Tibial nerve (tissue), 3 donors: ENCODE results near the gene COX14.

Experiments
- POLR2A ChIP-seq, 2 donors: fragments of 450-650 bp; IDR thresholded peaks; one replicate each; pipeline ENCODE4 v1.6.1; 2017; ENCODE audit warnings: antibody characterized with exemption in 2 of 2, mild to moderate bottlenecking in 2 of 2, moderate library complexity in 2 of 2
- TF ChIP-seq, protein P1 (sequence below), 5 experiments: fragments of 200-600 bp in 3 of 5; fragments of 450-650 bp in 2 of 5; sonication (generic) in 3 of 5; IDR thresholded peaks; one replicate each; pipeline ENCODE4 v1.5.1; 2016 to 2019; ENCODE audit warnings: antibody characterized with exemption in 5 of 5, mild to moderate bottlenecking in 3 of 5, moderate library complexity in 2 of 5

DNA sequence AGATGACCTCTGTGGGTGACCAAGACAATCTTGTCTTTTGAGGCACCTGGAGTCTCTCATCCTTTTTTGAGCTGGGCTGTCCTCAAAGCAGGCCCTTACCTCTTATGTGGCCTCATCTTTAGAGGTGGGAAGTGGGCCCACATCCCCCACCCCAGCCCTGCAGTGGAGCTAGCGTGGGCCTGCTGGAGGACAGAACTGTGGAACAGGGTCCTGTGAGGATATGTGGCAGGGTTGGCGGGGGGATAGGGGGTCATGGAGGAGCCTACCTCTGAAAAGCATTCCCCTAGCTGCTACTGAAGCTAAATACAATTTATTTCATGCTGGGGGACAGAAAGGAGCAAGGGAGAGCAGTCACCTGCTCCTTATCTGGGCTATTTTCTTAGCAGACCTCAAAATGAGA, 8.7 kb upstream of the COX14 start:
- TF ChIP-seq, protein P1, sequence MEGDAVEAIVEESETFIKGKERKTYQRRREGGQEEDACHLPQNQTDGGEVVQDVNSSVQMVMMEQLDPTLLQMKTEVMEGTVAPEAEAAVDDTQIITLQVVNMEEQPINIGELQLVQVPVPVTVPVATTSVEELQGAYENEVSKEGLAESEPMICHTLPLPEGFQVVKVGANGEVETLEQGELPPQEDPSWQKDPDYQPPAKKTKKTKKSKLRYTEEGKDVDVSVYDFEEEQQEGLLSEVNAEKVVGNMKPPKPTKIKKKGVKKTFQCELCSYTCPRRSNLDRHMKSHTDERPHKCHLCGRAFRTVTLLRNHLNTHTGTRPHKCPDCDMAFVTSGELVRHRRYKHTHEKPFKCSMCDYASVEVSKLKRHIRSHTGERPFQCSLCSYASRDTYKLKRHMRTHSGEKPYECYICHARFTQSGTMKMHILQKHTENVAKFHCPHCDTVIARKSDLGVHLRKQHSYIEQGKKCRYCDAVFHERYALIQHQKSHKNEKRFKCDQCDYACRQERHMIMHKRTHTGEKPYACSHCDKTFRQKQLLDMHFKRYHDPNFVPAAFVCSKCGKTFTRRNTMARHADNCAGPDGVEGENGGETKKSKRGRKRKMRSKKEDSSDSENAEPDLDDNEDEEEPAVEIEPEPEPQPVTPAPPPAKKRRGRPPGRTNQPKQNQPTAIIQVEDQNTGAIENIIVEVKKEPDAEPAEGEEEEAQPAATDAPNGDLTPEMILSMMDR (IDR thresholded peaks at IDR 0.05), result no peak
- TF ChIP-seq POLR2A (IDR thresholded peaks at IDR 0.05), result no peak
